Vagina (tissue), 2 donors: ENCODE measurements around the gene COBL. TPM values are rescaled to one million over a fixed set of nuclear protein-coding genes. Genes with fewer than 3 reads are reported as not detected.

Source experiments
- DNase-seq, 2 donors: peaks; one replicate each; pipeline ENCODE4 v3.0.0-alpha.2; 2017; ENCODE audit errors: extremely low spot score in 2 of 2
- H3K27ac ChIP-seq: fragments of 200-600 bp; sonication (generic); one replicate; pipeline ENCODE4 v1.5.1; 2019
- H3K27me3 ChIP-seq: fragments of 200-600 bp; sonication (generic); one replicate; pipeline ENCODE4 v1.5.1; 2019
- H3K36me3 ChIP-seq, 2 donors: fragments of 200-600 bp; sonication (generic); one replicate each; pipeline ENCODE4 v1.5.1; 2017 to 2019
- H3K4me1 ChIP-seq: fragments of 200-600 bp; sonication (generic); one replicate; pipeline ENCODE4 v1.5.1; 2019
- H3K4me3 ChIP-seq, 2 donors: fragments of 200-600 bp; sonication (generic); 1 replicate in 1 of 2; 2 replicates in 1 of 2; pipeline ENCODE4 v1.5.1; 2016 to 2019
- H3K9me3 ChIP-seq: fragments of 200-600 bp; sonication (generic); one replicate; pipeline ENCODE4 v1.5.1; 2019
- POLR2A ChIP-seq, 2 donors: fragments of 450-650 bp; IDR thresholded peaks; one replicate each; pipeline ENCODE4 v1.6.1; 2017; ENCODE audit warnings: antibody characterized with exemption in 2 of 2, mild to moderate bottlenecking in 2 of 2, moderate library complexity in 2 of 2
- POLR2AphosphoS5 ChIP-seq, 2 donors: sonication (generic); formaldehyde crosslinking; IDR thresholded peaks; one replicate each; pipeline ENCODE4 v1.9.0; 2017; ENCODE audit warnings: antibody characterized with exemption in 2 of 2, mild to moderate bottlenecking in 2 of 2, low read depth in 1 of 2; ENCODE audit not compliant: insufficient read depth in 1 of 2
- intact Hi-C: fragments of 100-400 bp; cut with DNase I; formaldehyde crosslinking; loops from one replicate; pipeline ENCODE4 v1.15.1; 2023
- total RNA-seq: library from RNA; depleted of rRNA; stranded (reverse); fragments of >200 nt; gene quantifications from one replicate; pipeline ENCODE4 v1.2.3, GENCODE V29; 2016
- TF ChIP-seq, protein P1 (sequence below), 3 experiments: fragments of 450-650 bp in 2 of 3; fragments of 200-600 bp in 1 of 3; sonication (generic) in 1 of 3; IDR thresholded peaks; one replicate each; pipeline ENCODE4 v1.5.1; 2017 to 2019; ENCODE audit warnings: antibody characterized with exemption in 3 of 3, mild to moderate bottlenecking in 2 of 3, moderate library complexity in 2 of 3

The COBL gene
- total RNA-seq, 1 donor from 2014 or later: 9.3 TPM

DNA sequence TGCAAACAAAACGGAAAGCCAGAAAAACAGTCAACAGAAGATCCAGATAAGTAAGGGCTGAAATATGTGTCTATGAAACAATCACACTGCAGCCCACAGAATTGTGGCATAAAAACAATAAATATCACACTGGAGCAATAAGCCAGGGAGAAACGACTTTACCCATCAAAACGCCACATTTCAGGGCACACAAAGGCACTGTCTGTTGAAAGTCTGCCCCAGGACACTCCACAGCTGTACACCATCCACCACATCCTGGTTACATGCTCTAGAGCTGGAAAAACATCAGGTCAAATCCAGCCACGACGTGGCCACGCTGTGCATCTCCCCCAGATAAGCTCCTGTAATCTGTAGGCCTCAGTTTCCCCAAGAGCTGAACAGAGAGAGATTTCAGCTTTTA, 88.7 kb downstream of the COBL start:
- Histone ChIP-seq H3K27me3 (no peaks in the 10 kb centered on the region), H3K36me3 (no peaks in the 10 kb centered on the region), H3K4me1 (peaks cover 27% of the 10 kb centered on the region), H3K4me3 (no peak overlapping the region), H3K27ac (no peak overlapping the region), H3K9me3 (no peaks in the 10 kb centered on the region)
- intact Hi-C loops: no loop called here
- DNase-seq: peak; percentile 31 to 47
- TF ChIP-seq POLR2A (IDR thresholded peaks at IDR 0.05) (no peak), POLR2AphosphoS5 (IDR thresholded peaks at IDR 0.05; ENCODE audit: insufficient read depth in 1 of 2, low read depth in 1 of 2) (no peak)
- TF ChIP-seq, protein P1, sequence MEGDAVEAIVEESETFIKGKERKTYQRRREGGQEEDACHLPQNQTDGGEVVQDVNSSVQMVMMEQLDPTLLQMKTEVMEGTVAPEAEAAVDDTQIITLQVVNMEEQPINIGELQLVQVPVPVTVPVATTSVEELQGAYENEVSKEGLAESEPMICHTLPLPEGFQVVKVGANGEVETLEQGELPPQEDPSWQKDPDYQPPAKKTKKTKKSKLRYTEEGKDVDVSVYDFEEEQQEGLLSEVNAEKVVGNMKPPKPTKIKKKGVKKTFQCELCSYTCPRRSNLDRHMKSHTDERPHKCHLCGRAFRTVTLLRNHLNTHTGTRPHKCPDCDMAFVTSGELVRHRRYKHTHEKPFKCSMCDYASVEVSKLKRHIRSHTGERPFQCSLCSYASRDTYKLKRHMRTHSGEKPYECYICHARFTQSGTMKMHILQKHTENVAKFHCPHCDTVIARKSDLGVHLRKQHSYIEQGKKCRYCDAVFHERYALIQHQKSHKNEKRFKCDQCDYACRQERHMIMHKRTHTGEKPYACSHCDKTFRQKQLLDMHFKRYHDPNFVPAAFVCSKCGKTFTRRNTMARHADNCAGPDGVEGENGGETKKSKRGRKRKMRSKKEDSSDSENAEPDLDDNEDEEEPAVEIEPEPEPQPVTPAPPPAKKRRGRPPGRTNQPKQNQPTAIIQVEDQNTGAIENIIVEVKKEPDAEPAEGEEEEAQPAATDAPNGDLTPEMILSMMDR (IDR thresholded peaks at IDR 0.05): no peak

DNA sequence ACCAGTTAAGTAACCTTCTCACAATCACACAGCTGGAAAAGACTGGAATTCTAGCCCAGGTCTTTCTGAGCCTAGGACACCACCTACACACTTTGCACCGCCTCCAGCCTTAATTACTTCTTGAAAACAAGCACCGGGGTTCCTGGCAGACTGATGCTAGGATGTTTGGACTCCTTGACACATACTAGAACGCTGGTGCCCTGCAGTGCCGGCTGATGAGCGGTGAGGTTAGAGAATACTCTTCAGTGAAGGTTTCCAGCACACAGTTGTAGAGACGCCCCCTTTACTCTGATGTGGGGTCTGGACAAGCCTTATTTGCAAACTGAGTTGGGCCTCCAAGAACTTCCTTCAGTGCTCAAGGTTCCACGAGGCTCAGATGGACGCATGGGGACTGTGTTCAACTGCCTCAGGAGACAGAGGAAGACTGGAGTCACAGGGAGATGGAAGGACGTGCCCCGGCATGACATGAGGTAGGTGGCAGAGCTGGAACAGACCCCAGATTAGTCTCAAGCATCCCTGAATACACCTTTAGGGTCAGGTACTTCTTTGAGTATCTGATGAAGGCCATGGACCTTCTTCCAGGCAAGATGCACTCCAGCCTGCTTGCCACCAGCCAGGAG, 89.6 kb downstream of the COBL start:
- H3K9me3 ChIP-seq: no peaks in the 10 kb centered on the region
- H3K4me1 ChIP-seq: peaks cover 27% of the 10 kb centered on the region
- intact Hi-C loops: no loop called here
- DNase-seq: peak in 1 of 2 donors; percentile 84
- H3K36me3 ChIP-seq: no peaks in the 10 kb centered on the region
- H3K4me3 ChIP-seq: no peak overlapping the region
- TF ChIP-seq POLR2AphosphoS5 (IDR thresholded peaks at IDR 0.05; ENCODE audit: insufficient read depth in 1 of 2, low read depth in 1 of 2): no peak
- no peak for TF ChIP-seq POLR2A (IDR thresholded peaks at IDR 0.05)
- TF ChIP-seq, protein P1 (IDR thresholded peaks at IDR 0.05): no peak
- no peaks in the 10 kb centered on the region for H3K27me3 ChIP-seq
- no peak overlapping the region for H3K27ac ChIP-seq

DNA sequence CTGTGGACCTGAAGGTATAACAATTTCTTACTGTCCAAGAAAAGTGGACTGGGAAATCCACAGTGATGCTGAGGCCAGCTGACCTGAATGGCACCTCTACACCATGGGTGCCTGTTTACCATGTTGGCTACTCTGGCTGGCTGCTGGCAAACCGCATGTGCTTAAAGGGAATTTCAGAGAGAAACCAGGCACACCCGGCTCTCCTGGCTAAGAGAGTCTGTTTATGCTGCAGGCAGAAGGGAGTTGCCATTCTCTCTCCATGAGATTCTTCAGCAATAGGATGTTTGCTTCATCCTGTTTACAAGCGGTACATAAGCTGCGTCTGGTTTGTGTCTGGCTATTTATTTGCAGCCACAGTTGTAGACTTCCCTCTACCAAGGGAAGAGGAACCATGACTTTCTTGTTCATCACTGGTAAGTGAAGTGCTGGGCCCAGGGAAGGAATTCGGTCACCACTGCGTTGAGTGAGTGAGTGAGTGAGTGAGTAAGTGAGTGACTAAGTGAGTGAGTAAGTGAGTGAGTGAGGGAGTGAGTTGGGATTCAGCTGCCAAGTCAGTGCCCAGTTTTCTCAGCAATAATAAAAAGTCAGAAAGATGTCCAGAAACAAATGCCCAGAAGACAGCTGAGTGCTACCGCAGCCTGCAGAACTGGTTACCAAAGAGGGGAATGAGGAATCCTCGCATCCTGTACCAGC, 90.4 kb downstream of the COBL start:
- Histone ChIP-seq H3K4me3 (no peak overlapping the region), H3K36me3 (no peaks in the 10 kb centered on the region), H3K4me1 (peaks cover 27% of the 10 kb centered on the region), H3K27me3 (no peaks in the 10 kb centered on the region), H3K9me3 (no peaks in the 10 kb centered on the region), H3K27ac (no peak overlapping the region)
- intact Hi-C loops: no loop called here
- peak in 1 of 2 donors; percentile 80 for DNase-seq
- no peak for TF ChIP-seq POLR2AphosphoS5 (IDR thresholded peaks at IDR 0.05; ENCODE audit: insufficient read depth in 1 of 2, low read depth in 1 of 2)
- no peak for TF ChIP-seq POLR2A (IDR thresholded peaks at IDR 0.05)
- TF ChIP-seq, protein P1 (IDR thresholded peaks at IDR 0.05): no peak

DNA sequence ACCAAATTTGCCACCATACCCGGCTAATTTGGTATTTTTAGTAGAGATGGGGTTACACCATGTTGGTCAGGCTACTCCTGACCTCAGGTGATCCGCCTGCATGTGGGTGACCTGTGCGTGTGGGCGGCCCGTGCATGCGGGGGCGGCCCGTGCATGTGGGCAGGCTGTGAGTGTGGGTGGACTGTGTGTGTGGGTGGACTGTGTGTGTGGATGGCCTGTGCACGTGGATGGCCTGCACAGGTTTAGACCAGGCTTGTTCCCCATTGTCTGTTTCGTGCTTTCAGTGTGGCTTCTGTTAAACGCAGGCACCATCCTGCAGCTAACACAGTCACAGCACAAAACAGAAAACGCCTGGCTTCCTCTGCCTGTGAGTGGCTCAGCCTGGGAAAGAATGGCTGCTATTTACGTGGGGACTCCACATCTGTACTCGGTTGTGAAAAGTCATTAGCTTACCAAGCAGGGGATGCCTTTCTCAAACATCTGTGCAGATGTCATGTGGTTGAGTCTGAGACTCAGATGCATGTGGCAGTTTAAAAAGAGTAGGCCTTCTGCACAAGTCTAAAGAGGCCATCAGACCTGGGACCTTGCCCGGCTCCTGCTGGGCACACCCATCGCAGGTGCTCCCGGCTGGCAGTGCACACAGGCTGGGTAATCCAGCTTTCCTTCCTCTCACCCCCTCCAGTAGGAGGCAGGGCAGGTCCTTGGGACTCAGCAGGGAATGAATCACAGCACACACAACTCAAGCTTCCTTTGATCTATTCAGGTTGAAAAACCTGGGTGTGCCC, 91.6 kb downstream of the COBL start:
- intact Hi-C loops: no loop called here
- Histone ChIP-seq H3K36me3 (no peaks in the 10 kb centered on the region), H3K4me3 (no peak overlapping the region), H3K4me1 (peaks cover 27% of the 10 kb centered on the region), H3K27me3 (no peaks in the 10 kb centered on the region), H3K27ac (no peak overlapping the region), H3K9me3 (no peaks in the 10 kb centered on the region)
- TF ChIP-seq, protein P1 (IDR thresholded peaks at IDR 0.05): no peak
- TF ChIP-seq POLR2AphosphoS5 (IDR thresholded peaks at IDR 0.05; ENCODE audit: insufficient read depth in 1 of 2, low read depth in 1 of 2) (peak in 1 of 2 donors; percentile 34), POLR2A (IDR thresholded peaks at IDR 0.05) (no peak)
- DNase-seq: peak in 1 of 2 donors; percentile 75
